Stimulated activated CD8-positive, alpha-beta memory T cell treated with anti-CD3 and anti-CD28 coated beads, Interleukin-4, amount 100 ng/mL, for 24 hours (primary cell): ENCODE data around the gene CFAP90.
A peak's percentile ranks its signal among the peaks of the same experiment; 100 is the strongest.

Source experiments
- DNase-seq: peaks from one replicate; pipeline ENCODE4 v3.0.0-alpha.2; 2020; ENCODE audit warnings: low read depth

The CFAP90 gene, protein sequence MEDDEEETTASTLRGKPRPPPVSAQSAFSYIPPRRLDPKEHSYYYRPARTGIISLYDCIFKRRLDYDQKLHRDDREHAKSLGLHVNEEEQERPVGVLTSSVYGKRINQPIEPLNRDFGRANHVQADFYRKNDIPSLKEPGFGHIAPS

DNA sequence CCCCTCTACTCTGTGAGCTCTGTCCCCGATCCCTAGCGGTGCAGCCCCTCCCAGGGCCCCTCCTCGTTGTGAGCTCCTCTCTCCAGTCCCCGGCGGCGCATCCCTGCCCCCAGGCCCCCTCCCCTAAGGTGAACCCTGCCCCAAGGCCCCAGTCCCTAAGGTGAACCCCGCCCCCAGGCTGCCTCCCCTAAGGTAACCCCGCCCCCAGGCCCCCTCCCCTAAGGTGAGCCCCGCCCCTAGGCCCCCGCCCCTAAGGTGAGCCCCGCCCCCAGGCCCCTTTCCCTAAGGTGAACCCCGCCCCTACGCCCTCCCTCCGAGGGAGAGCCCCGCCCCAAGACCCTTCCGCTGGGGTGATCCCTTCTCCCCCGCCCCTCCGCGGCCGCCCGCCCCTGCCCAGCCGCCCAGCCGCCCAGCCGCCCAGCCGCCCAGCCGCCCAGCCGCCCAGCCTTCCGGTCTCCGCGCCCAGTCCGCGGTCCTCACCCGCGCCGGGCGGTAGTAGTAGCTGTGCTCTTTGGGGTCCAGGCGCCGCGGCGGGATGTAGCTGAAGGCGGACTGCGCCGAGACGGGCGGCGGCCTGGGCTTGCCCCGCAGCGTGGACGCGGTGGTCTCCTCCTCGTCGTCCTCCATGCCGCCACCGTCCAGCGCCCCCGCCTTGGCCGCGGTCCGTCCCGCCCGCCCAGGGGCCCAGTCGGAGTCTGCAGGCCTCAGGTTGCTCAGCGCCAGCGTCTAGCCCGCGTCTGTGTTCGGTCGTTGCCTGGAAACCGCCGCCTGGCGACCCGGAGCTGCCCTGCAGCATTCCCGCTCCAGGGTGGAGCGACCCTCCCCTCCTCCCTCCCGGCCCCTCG, at the start of gene CFAP90:
CFAP90 (minus strand) TSS at position 739 of the 845 bp plus-strand sequence; CDS start at position 627, 112 bp downstream.
- no peak for DNase-seq

DNA sequence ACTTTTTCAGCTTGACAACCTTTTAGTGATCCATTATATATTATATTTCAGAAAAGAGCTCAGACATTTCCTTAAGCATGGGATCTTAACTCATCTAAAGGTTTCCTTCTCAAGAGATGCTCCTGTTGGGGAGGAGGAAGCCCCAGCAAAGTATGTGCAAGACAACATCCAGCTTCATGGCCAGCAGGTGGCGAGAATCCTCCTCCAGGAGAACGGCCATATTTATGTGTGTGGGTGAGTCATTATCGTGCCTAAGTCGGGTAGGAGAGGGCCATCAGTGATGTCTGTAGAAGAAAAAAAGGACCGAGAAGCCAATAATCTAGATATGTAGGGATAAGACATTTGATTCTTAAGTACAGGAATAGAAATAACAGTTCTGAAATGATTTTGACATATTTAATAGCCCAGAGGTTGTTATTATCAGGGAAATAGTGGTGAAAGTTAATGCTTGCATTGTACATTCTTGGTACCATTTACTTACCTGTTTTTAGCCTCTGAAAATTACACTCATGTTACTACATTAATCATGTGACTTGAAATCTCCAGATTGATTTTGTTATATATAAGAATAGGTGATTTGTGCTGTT, 46.2 kb upstream of the CFAP90 start:
- peak; percentile 4 for DNase-seq

DNA sequence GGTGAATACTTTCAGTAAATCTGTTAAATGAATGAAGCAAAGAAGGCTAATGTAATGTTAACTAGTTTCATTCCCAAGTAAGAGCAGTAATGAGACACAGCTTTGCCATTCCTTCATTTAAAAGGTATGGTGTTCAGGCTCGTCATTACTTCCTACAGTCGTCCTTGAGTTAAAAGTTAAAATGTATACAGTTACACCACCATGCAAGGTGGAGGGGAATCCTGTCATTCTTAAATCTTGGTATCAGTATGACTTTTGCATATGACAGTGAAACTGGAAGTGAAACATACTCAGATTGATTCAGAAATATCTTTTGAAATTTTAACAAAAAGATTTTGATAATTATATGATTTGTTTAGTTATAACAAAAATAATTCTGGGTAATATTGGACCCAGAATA, 43.9 kb upstream of the CFAP90 start:
- DNase-seq = no peak

DNA sequence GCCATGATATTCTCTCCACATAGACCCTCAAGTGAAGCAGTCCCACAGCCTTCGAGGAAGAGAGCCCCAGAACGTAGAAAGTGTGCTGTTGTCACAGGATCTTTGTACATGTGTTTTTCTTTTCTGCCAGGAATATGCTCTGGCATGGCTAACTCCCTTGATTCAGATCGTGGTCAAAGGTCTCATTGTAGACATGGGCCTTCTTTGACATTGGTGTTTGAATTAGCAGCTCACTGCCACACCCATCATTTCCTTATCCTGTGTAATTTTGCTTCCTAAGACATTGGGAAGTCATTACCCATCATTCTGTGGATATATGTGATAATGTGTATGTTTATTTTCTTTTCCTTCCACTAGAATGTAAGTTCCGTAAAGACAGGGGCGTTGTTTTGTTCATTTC, 43.5 kb upstream of the CFAP90 start:
- DNase-seq = no peak

DNA sequence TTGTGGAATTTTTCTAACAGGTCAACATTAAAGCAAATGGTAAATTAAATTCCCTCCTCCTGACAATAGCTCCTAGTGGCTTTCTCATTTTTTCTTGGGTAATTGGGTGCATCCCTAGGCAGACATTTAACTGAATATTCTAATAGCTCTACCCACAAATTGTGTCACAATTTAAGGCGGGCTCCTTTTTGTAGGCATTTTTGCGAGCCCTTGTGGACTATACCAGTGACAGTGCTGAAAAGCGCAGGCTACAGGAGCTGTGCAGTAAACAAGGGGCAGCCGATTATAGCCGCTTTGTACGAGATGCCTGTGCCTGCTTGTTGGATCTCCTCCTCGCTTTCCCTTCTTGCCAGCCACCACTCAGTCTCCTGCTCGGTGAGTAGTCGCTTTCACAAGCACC, 38.0 kb upstream of the CFAP90 start:
- DNase-seq = no peak

DNA sequence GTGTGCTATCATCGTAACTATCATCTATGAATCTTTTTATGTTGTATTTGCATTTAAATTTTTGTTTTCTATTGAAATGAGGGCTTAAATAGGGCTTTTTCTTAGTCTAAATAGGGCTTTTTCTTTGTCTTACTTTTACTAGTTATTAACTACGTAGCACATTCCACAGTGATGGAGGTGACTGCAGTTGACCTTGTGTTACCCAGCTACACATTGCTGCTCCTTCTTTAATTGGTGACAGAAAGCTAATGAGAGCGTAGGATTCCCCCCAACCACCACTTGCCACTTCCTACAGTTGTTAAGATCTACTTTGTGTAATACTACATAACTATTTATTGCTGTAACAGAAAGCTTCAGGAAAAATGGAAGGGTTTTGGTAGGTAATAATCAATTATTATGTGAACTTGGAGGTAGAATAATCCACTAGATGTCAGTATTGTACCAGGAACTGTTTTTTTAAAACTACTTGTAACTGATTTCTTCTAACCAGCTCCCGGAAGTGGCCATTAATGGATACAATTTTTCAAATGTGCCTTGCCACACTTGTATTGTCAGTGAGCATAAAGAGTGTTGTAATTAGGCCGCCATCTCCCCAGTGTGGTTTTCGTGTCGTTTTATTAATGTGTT, 36.0 kb upstream of the CFAP90 start:
- DNase-seq = no peak

DNA sequence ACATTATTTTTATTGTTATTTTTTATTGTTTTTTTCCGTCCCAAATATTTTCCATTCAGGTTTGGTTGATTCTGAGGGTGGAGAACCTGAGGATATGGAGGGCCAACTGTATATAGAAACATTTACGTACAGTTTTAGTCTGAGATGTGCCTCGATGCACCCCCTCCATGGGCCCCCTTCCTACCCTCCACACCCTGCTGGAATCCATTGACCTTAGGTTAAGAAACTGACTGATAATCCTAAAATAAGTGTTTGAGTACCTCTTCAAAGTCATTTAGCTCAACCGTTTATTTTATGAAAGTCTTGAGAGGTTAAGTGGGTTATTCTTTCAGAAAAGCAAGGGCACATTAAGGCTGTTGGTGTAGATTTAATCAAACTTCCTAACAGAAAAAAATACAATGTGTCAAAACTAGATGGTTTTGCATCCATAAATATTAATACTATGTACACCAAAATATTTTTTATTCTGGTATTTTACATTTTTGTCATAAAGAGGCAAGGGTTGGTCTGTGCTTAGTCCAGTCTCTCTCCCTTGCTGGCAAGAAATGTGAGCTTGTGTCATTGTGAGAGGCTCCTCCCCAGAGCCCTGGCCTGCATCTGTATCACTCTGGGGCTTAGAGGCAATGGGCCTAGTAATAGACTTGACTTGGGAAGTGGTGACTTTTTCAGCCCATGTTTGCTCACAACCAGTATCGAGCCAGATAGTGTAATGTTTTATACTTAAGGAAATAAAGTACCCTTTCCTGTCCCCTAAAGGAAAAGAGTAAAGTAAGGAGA, 33.7 kb upstream of the CFAP90 start:
- no peak for DNase-seq

DNA sequence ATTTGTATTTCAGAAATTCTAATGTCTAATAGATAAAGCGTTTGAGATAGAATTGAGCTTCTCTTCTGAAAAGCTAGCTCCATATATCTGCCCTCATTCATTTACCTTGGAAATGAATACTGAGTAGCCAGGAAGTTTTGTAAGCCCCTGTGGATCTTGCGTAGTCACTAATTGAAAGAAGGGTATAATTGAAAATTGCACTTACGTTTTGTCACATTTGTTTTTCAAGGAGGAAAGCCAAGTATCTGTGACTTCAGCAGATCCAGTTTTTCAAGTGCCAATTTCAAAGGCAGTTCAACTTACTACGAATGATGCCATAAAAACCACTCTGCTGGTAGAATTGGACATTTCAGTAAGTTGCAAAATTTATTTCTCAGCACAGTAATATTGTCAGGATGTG, 32.0 kb upstream of the CFAP90 start:
- no peak for DNase-seq

DNA sequence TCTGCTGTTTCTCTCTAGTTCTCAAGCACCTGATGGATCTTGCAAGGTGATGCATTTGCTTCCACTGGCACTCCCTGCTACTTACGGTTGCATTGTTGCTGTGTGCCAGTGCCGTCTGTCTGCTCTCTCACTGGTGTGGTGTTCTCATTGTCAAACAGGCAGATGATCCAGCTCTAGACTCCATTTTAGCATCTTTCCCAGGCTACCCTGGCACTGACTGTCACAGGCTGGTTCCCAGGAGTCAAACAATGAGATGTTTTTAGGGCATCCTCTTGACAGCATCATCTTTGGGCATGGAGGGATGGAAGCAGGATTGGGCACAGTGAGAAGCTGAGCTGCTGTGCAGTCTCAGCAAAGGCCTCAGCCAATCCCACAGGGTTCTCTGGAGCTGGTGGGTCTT, 30.9 kb upstream of the CFAP90 start:
- no peak for DNase-seq

DNA sequence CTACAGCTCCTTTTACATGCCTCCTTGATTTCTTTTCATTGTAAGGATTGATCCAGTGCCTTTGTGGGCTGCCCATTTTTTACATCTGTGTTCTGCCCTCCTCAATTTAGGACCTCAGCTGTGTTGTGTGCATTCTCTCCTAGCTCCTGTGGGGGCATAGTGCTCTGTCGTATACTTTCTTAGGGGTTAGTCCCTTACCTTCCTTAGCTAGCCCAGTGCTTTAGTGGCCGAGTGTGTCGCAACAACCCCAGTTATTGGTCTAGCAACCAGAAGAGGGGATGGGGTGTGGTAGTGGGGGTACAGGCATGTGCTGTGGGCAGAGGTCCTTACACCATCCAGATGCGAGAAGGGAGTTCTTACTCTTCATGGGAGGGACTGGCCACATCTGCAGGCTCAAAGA, 30.2 kb upstream of the CFAP90 start:
- DNase-seq = no peak

DNA sequence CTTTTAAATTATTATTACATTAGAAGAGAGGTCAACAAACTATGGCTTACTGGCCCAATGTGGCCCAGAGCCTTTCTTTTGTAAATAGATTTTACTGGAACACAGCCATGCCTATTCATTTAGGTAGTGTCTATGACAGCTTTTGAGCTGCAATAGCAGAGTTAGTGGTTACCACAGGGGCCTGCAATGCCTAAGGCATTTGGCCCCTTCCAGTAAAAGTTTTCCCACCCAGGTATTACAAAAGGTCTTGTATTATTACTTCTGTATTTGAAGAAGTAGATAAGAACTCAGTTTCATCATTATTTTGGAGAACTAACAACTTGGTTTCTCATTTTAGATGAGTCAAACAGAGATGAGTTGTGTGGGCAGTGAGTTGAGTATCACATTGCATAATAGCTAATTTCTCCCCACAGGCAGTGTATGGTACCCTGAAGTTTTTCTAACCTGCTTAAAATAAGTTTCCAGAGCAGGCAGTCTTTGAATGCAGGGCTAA, 27.5 kb upstream of the CFAP90 start:
- DNase-seq = no peak

DNA sequence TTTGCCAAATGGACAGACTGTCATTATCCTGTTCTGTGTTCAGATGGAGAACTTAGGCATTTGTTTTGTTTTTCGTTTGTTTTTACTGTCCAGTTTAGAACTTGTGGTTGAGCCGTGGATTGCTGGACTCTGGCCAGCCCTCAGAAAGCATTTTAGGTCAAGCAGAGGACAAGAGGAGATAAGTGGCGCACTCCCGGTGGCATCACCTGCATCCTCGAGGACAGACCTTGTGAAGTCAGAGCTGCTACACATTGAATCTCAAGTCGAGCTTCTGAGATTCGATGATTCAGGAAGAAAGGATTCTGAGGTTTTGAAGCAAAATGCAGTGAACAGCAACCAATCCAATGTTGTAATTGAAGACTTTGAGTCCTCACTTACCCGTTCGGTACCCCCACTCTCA, 26.9 kb upstream of the CFAP90 start:
- no peak for DNase-seq

DNA sequence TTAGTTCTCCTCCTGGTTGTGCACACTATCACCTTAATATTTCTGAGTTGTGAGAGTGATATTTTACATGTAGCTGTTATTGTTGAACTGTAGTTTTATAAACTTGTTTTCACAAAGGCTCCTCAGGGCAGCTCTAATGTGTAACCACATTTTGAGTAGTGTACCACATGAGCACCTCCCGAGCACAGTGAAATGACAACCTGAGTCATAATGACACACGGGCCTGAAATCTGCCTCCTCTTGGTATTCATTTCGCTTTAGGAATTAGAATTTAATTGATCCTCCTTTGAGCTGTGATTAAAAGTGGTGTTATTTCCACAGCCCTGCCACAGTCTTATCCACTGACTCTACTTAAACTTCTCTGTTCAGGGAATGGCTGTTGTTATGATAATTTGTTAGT, 25.9 kb upstream of the CFAP90 start:
- DNase-seq = no peak

DNA sequence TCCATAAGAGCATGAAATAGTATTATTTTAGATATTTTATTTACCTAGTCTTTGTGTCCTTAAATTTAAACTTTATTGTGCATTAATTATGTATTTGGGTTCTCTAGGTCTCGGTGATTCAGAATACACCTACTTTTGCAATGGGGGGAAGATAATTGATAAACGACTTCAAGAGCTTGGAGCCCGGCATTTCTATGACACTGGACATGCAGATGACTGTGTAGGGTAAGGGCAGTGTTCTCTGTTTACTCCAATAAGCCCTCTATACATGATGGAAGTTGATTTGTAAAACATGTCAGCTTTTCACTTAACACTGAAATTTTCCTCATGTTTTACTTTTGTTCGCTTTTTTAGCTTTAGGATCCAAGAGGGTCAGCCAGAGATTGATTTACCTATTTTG, 24.2 kb upstream of the CFAP90 start:
- no peak for DNase-seq

DNA sequence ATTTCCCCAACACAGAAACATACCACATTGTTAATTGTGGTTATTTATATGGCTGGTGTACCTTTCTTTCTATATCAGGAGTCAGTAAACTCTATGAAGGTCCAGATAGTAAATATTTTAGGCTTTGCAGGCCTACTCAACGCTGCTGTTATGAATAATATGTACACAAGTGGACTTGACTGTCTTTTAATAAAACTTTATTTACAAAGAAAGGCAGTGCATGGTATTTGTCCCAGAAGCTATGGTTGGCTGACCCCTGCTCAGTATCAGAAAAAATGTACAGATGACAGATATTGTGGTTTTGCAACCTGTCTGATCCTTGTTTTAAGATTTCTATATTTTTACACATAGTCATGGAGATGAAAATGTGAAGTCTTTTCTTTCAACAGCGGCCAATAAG, 23.7 kb upstream of the CFAP90 start:
- DNase-seq = no peak

DNA sequence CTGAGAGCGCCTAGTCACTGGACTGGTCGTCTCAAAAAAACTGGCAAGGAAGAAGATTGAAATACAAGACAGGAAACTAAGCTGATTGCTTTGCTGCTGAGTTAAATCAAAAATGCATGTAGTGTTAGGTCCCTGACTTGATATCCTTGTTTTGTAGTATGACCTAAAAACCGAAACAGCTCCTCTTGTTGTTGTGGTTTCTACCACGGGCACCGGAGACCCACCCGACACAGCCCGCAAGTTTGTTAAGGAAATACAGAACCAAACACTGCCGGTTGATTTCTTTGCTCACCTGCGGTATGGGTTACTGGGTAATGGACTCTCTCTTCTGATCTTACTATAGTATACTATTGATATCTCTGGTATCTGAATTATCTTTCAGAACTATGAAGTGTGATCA, 22.3 kb upstream of the CFAP90 start:
- DNase-seq = no peak

DNA sequence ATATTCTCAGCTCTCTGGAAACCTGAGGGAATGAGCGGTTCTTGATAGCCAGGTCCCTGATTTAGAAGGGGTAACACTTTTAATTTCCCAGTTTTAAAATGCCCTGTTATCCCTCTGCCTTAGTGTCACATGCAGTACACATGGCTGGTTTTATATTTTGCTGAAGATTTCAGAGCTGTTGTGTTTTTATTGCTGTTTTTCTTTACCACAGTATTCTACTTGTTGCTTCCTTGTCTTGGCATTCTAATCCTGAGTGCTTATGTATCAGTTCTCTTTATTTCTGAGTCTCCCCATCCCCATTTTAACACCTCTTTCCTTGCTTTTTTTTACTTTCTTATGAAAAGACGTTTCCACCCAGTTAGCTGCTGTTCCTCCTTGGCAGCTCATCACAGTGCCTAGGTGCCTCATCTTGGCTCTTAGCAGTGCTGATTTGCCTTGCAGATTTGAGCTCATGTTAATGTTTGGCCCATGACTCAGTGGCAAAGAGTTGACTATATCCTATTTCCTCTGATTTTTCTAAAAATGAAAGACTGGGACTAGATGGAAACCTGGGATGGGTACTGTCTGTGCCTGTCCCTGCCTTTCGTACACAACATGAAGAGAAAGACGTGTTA, 21.7 kb upstream of the CFAP90 start:
- no peak for DNase-seq

DNA sequence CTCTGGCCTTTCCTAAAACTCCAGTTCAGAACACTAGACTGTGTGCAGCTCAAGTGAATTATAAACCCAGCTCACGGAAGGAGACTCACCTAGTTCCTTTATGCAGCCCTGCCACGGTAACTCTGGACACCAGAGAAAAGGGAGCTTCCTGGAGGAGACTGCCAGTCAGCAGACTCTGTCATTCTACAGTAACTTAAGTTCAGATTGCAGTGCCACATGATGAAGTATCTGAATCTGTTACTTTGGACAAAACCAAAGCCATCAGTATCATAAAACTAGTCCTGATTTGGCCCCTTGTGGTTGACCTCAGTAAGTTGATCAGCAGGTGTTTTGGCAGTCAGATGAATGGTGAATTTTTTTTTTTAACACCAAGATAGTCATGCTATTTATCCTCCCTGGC, 20.7 kb upstream of the CFAP90 start:
- DNase-seq = no peak

DNA sequence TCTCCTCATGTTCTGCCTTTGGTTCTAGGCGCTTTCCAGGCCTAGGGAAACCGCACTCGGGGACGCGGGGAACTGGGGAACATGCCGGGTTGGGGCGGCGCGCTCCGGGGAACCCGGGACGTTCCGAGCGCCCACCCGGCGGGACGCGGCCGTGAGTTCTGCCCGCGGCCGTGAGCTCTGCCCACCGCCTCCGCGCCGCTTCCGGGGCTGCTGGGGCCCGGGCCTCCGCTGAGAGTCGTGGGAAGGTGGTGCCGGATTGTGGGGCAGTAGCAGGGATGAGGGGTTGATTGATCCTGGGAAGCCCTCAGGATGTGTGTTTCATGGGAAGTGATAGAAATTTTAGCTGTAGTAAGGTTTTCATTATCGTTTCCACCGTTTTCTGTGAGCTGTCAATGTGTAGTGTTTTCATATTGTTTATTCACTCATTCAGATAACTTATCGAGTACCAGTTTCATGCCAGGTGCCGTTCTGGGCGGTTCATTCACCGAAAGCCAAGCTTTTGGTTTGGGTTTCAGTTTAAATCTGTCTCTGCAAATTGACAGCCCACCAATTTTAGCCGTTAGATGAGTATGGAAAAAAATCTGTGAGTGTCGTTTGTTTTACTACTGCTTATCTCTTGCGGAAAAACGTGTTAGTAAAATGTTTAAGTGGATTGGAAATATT, 18.7 kb upstream of the CFAP90 start:
- DNase-seq = peak; percentile 17

DNA sequence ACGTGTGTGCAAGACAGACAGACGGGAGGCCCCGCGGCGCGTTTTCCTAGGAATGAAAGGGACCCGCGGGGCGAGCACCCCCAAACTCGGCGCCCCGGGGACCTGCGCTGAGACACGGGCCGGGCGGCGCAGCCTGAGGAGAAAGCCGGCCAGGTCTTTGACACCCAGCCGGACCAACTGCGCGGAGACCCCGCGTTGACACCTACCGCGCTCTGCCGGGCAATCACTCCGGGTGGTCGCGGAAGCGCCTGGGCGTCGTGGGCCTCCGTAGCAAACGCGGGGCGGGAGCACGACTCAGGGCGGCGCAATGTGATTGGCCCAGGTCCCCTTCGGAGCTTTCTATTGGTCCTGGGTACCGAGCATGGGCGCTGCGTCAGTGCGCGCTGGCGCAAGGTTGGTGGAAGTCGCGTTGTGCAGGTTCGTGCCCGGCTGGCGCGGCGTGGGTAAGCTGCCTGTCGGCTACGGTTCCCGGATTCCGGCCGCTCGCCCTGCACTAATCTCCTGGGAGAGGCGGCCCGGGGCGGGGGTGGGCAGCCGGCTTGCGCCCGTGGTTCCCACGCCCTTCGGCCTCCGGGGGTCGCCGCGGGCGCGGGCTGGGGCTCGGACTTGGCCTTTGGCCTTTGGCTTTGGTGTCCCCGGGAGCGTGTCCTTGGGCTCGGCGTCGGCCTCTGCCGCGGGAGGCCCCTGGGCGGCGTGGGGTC, 18.0 kb upstream of the CFAP90 start, which contains the start of the genes FASTKD3 and MTRR:
FASTKD3 (minus strand) TSS at position 259 of the 701 bp plus-strand sequence. CDS start 948 bp downstream, outside the sequence.
MTRR (plus strand) TSS at position 376 of the 701 bp plus-strand sequence. CDS start 1,647 bp downstream, outside the sequence.
- DNase-seq = peak; percentile 84
